HCT116 (cell line): ENCODE measurements around the gene UBE2G2. TPM values are rescaled to one million over a fixed set of nuclear protein-coding genes. Genes with fewer than 3 reads are reported as not detected.

ENCODE experiments used
- ATAC-seq: fragments of 200-7000 bp; cut with Tn5 transposase; 2 replicates; pipeline ENCODE4 v1.9.1; 2020; ENCODE audit warnings: mild to moderate bottlenecking, moderate library complexity
- BruUV-seq: library from RNA; stranded (reverse); fragments of 400-500 nt; replicated peaks from 2 replicates; lab custom pipeline; 2021; lab: Mats Ljungman, UMichigan
- CTCF ChIA-PET: fragments of 300-600 bp; sonication (Branson Sonifier 250); formaldehyde crosslinking; loops from one replicate; lab custom pipeline; 2021; ENCODE audit warnings: antibody characterized with exemption; lab: Charles Lee
- POLR2A ChIA-PET: fragments of 300-600, 350-600 bp; sonication (Branson Sonifier 250); formaldehyde crosslinking; loops from one replicate; lab custom pipeline; 2021; ENCODE audit warnings: antibody characterized with exemption; lab: Charles Lee
- RAD21 ChIA-PET, 2 experiments: fragments of 300-600 bp; sonication (Branson Sonifier 250); formaldehyde crosslinking; loops; one replicate each; lab custom pipeline; 2023; ENCODE audit warnings: low total read pairs in 2 of 2; ENCODE audit not compliant: uncharacterized antibody in 2 of 2, unreplicated experiment in 2 of 2, low non-redundant PET in 1 of 2; lab: Charles Lee
- DNase-seq: peaks from one replicate; pipeline ENCODE4 v3.0.0-alpha.2; 2010; ENCODE audit warnings: low read depth, low spot score
- H2AFZ ChIP-seq: fragments of 200-600 bp; shearing (Covaris generic), sonication (generic); 2 replicates; pipeline ENCODE4 v1.6.1; 2017; ENCODE audit warnings: low read depth, mixed run types, mixed read lengths, antibody characterized with exemption, low read length; ENCODE audit not compliant: poor library complexity, severe bottlenecking
- H3K27ac ChIP-seq: 2 replicates; pipeline ENCODE4 v1.5.1; 2012; ENCODE audit warnings: low read depth, low read length
- H3K27me3 ChIP-seq: fragments of 200-600 bp; sonication (generic); 2 replicates; pipeline ENCODE4 v1.6.1; 2016; ENCODE audit warnings: mixed run types, low read length, mixed read lengths; ENCODE audit not compliant: insufficient read depth
- H3K36me3 ChIP-seq, 2 experiments: fragments of 200-500 bp in 1 of 2; fragments of 200-600 bp in 1 of 2; sonication (Bioruptor generic) in 1 of 2; sonication (generic) in 1 of 2; 2 replicates each; pipeline versions ENCODE4 v1.5.1 to v1.6.1; 2014 to 2016; ENCODE audit warnings: low read length in 2 of 2, inconsistent platforms in 1 of 2, mixed read lengths in 1 of 2, mixed run types in 1 of 2; ENCODE audit not compliant: insufficient read depth in 2 of 2, control insufficient read depth in 1 of 2
- H3K4me1 ChIP-seq, 2 experiments: fragments of 200-600 bp in 1 of 2; sonication (generic) in 1 of 2; 2 replicates each; pipeline versions ENCODE4 v1.5.1 to v1.6.1; 2012 to 2017; ENCODE audit warnings: low read length in 2 of 2, inconsistent platforms in 1 of 2, mild to moderate bottlenecking in 1 of 2, mixed read lengths in 1 of 2, mixed run types in 1 of 2, moderate library complexity in 1 of 2; ENCODE audit not compliant: insufficient read depth in 2 of 2, control insufficient read depth in 1 of 2
- H3K4me2 ChIP-seq: fragments of 200-600 bp; sonication (generic); 2 replicates; pipeline ENCODE4 v1.6.1; 2017; ENCODE audit warnings: mixed run types, low read length, mixed read lengths
- H3K4me3 ChIP-seq, 2 experiments: fragments of 200-600 bp in 1 of 2; sonication (generic) in 1 of 2; replicated peaks in 1 of 2; 2 replicates each; pipeline ENCODE4 v1.5.1; 2011 to 2016; ENCODE audit warnings: low read length in 2 of 2, control low read depth in 1 of 2, low read depth in 1 of 2, mild to moderate bottlenecking in 1 of 2, mixed read lengths in 1 of 2, mixed run types in 1 of 2
- H3K79me2 ChIP-seq: fragments of 200-600 bp; sonication (generic); 2 replicates; pipeline ENCODE4 v1.6.1; 2017; ENCODE audit warnings: mild to moderate bottlenecking, mixed run types, low read length, moderate library complexity, mixed read lengths; ENCODE audit not compliant: insufficient read depth
- H3K9ac ChIP-seq: fragments of 200-600 bp; sonication (generic); 2 replicates; pipeline ENCODE4 v1.6.1; 2016; ENCODE audit warnings: low read length, mixed read lengths
- H3K9me2 ChIP-seq: fragments of 200-600 bp; sonication (generic), shearing (Covaris generic); 2 replicates; pipeline ENCODE4 v1.6.1; 2017; ENCODE audit warnings: mixed run types, mild to moderate bottlenecking, moderate library complexity; ENCODE audit not compliant: insufficient read depth
- H3K9me3 ChIP-seq, 2 experiments: fragments of 200-500 bp in 1 of 2; fragments of 200-600 bp in 1 of 2; sonication (Bioruptor generic) in 1 of 2; sonication (generic) in 1 of 2; 2 replicates each; pipeline ENCODE4 v1.6.1; 2014 to 2017; ENCODE audit warnings: low read length in 2 of 2, mixed read lengths in 2 of 2, inconsistent platforms in 1 of 2, low read depth in 1 of 2, mild to moderate bottlenecking in 1 of 2, mixed run types in 1 of 2, moderate library complexity in 1 of 2; ENCODE audit not compliant: control insufficient read depth in 1 of 2, insufficient read depth in 1 of 2
- H4K20me1 ChIP-seq: fragments of 200-600 bp; sonication (generic), shearing (Covaris generic); 2 replicates; pipeline ENCODE4 v1.6.1; 2017; ENCODE audit warnings: mixed run types, mild to moderate bottlenecking, moderate library complexity; ENCODE audit not compliant: insufficient read depth
- ATF3 ChIP-seq: IDR thresholded peaks from 2 replicates; pipeline ENCODE4 v1.6.1; 2012
- CTCF ChIP-seq, 3 experiments: fragments of 200-600 bp in 1 of 3; sonication (generic) in 1 of 3; IDR thresholded peaks in 2 of 3; conservative IDR thresholded peaks in 1 of 3; 2 replicates each; pipeline ENCODE4 v1.5.1; 2012 to 2017; ENCODE audit warnings: low read depth in 2 of 3, low read length in 2 of 3, antibody characterized with exemption in 1 of 3, borderline replicate concordance in 1 of 3, control low read depth in 1 of 3, mild to moderate bottlenecking in 1 of 3, mixed read lengths in 1 of 3, mixed run types in 1 of 3, moderate library complexity in 1 of 3; ENCODE audit not compliant: insufficient read depth in 1 of 3
- ELF1 ChIP-seq: IDR thresholded peaks from 2 replicates; pipeline ENCODE4 v1.6.1; 2012; ENCODE audit warnings: low read depth, borderline replicate concordance
- EZH2phosphoT487 ChIP-seq: fragments of 200-600 bp; IDR thresholded peaks from 2 replicates; pipeline ENCODE4 v1.6.1; 2018; ENCODE audit warnings: antibody characterized with exemption, borderline replicate concordance
- JUND ChIP-seq: IDR thresholded peaks from 2 replicates; pipeline ENCODE4 v1.6.1; 2012
- MAX ChIP-seq: IDR thresholded peaks from 2 replicates; pipeline ENCODE4 v1.6.1; 2012
- POLR2A ChIP-seq: IDR thresholded peaks from 2 replicates; pipeline ENCODE4 v1.7.0; 2011; ENCODE audit warnings: borderline replicate concordance; ENCODE audit not compliant: insufficient read depth, insufficient read length; ENCODE audit errors: extremely low read depth
- POLR2AphosphoS5 ChIP-seq: IDR thresholded peaks from 2 replicates; pipeline ENCODE4 v1.6.1; 2011; ENCODE audit warnings: mild to moderate bottlenecking, low read depth, low read length, moderate library complexity
- RAD21 ChIP-seq: IDR thresholded peaks from 2 replicates; pipeline ENCODE4 v1.6.1; 2012; ENCODE audit warnings: low read depth, mild to moderate bottlenecking
- REST ChIP-seq: IDR thresholded peaks from 2 replicates; pipeline ENCODE4 v1.6.1; 2012; ENCODE audit warnings: low read depth
- SIN3A ChIP-seq: IDR thresholded peaks from 2 replicates; pipeline ENCODE4 v1.6.1; 2012; ENCODE audit warnings: low read depth
- SRF ChIP-seq: IDR thresholded peaks from 2 replicates; pipeline ENCODE4 v1.6.1; 2012; ENCODE audit warnings: low read depth
- TCF7L2 ChIP-seq: IDR thresholded peaks from 2 replicates; pipeline ENCODE4 v1.7.0; 2011; ENCODE audit warnings: borderline replicate concordance, inconsistent platforms; ENCODE audit not compliant: insufficient read depth, insufficient read length; ENCODE audit errors: extremely low read depth
- YY1 ChIP-seq: IDR thresholded peaks from 2 replicates; pipeline ENCODE4 v1.6.1; 2011; ENCODE audit warnings: low read length, low read depth, moderate library complexity, mild to moderate bottlenecking; ENCODE audit not compliant: insufficient replicate concordance; ENCODE audit errors: extremely low read depth
- ZFX ChIP-seq: fragments of 450-650 bp; IDR thresholded peaks from 2 replicates; pipeline ENCODE4 v1.6.1; 2017
- ZNF274 ChIP-seq: fragments of 200-500 bp; sonication (Bioruptor generic); IDR thresholded peaks from 2 replicates; pipeline ENCODE4 v1.6.1; 2014; ENCODE audit warnings: mild to moderate bottlenecking, low read depth, low read length, inconsistent platforms
- intact Hi-C: fragments of 100-400 bp; cut with micrococcal nuclease; formaldehyde crosslinking; loops from 2 replicates; pipeline ENCODE4 v1.10.0; 2022
- total RNA-seq: library from RNA; stranded (reverse); gene quantifications from one replicate; pipeline ENCODE4 v1.2.1, GENCODE V29; 2021; ENCODE audit not compliant: unreplicated experiment

UBE2G2 gene
- total RNA-seq, 1 experiment from 2014 or later, result 86.5 TPM

GRCh38 chr21:44780137-44780502 lies 21.5 kb downstream of the UBE2G2 start:
- H3K4me2 ChIP-seq, result no peak overlapping the region
- POLR2A ChIA-PET, result no interaction called here

More at GRCh38 chr21:44780137-44780502, 21.5 kb downstream of the UBE2G2 start:
- RAD21 ChIA-PET, result no interaction called here
- no TSS peak for BruUV-seq
- no peak overlapping the region for H3K9ac ChIP-seq
- H3K36me3 ChIP-seq, result peaks cover 15 to 25% of the 10 kb centered on the region in 2 experiments
- peaks cover 100% of the 10 kb centered on the region for H3K79me2 ChIP-seq
- CTCF ChIA-PET, result no interaction called here
- H2AFZ ChIP-seq, result no peak overlapping the region
- H3K4me1 ChIP-seq, result peaks cover 23 to 27% of the 10 kb centered on the region in 2 experiments
- H3K27ac ChIP-seq, result no peak overlapping the region
- TF ChIP-seq REST (no peak), JUND (no peak), RAD21 (no peak), YY1 (no peak), ELF1 (no peak), TCF7L2 (no peak), POLR2AphosphoS5 (no peak), MAX (no peak), ATF3 (no peak), CTCF (IDR thresholded peaks at IDR 0.05 in 2 of 3, conservative IDR thresholded peaks at IDR 0.05 in 1 of 3; ENCODE audit: borderline replicate concordance in 1 of 3, insufficient read depth in 1 of 3, low read depth in 2 of 3, low read length in 2 of 3) (no peak), ZFX (no peak), EZH2phosphoT487 (no peak), SRF (no peak), ZNF274 (no peak), SIN3A (no peak), POLR2A (no peak)
- no peak overlapping the region for H3K4me3 ChIP-seq
- peaks cover 11% of the 10 kb centered on the region; the same call in 1 of the 2 replicates for H4K20me1 ChIP-seq
- DNase-seq (no peak), ATAC-seq (no peak)
- intact Hi-C loops, result no loop called here
- no peaks in the 10 kb centered on the region for H3K27me3 ChIP-seq
- H3K9me3 ChIP-seq, result no peaks in the 10 kb centered on the region
- no peaks in the 10 kb centered on the region for H3K9me2 ChIP-seq
